LNCaP clone FGC (cell line): ENCODE data around the gene NDUFA12.

ENCODE experiments used
- DNase-seq: peaks from one replicate; pipeline ENCODE4 v3.0.0-alpha.2; 2011; ENCODE audit warnings: low read depth
- H3K4me3 ChIP-seq: 2 replicates; pipeline ENCODE4 v1.5.1; 2011; ENCODE audit warnings: mild to moderate bottlenecking, low read depth, low read length, control low read depth
- CTCF ChIP-seq: IDR thresholded peaks from 2 replicates; pipeline ENCODE4 v1.5.1; 2012; ENCODE audit warnings: mild to moderate bottlenecking; ENCODE audit not compliant: control insufficient read depth, insufficient read depth; ENCODE audit errors: extremely low read depth

The NDUFA12 gene

GRCh38 chr12:95014554-95014953, 11.1 kb upstream of the NDUFA12 start:
- no peak for DNase-seq
- H3K4me3 ChIP-seq = no peak overlapping the region
- no peak for TF ChIP-seq CTCF

GRCh38 chr12:95006206-95006605, 2.7 kb upstream of the NDUFA12 start:
- no peak overlapping the region for H3K4me3 ChIP-seq
- no peak for DNase-seq
- no peak for TF ChIP-seq CTCF

- no peak for DNase-seq
- no peak overlapping the region for H3K4me3 ChIP-seq
- no peak for TF ChIP-seq CTCF
Measured at GRCh38 chr12:95004610-95005009, 1.1 kb upstream of the NDUFA12 start.

- no peak for TF ChIP-seq CTCF
- DNase-seq = no peak
- peak overlapping the region; percentile 99 for H3K4me3 ChIP-seq
Measured at GRCh38 chr12:95003921-95004272, 400 bp upstream of the NDUFA12 start.

GRCh38 chr12:95002754-95003153, 743 bp downstream of the NDUFA12 start:
- peak overlapping the region; percentile 99 for H3K4me3 ChIP-seq
- no peak for DNase-seq
- no peak for TF ChIP-seq CTCF

- H3K4me3 ChIP-seq = no peak overlapping the region
- no peak for TF ChIP-seq CTCF
- DNase-seq = no peak
Measured at GRCh38 chr12:94998326-94998725, 5.2 kb downstream of the NDUFA12 start.

- TF ChIP-seq CTCF = no peak
- DNase-seq = no peak
- H3K4me3 ChIP-seq = no peak overlapping the region
Measured at GRCh38 chr12:94997726-94998125, 5.8 kb downstream of the NDUFA12 start.
